ENCODE measurements around the gene CPNE4.

GRCh38 chr3:131796111-131796510 lies 238.7 kb downstream of the CPNE4 start:
- no peak for TF ChIP-seq CTCF (IDR thresholded peaks at IDR 0.05)
- no peak for TF ChIP-seq POLR2A (IDR thresholded peaks at IDR 0.05)

All from vagina (tissue), 2 donors.